KG1 (cell line): Measurements from ENCODE around the gene PTPRD.
"Not testable (repeated sequence)": the region's sequence is repeated elsewhere in the genome, so short reads cannot be mapped to it uniquely, and the experiment has no call there.

Experiments used
- DNase-seq: peaks from one replicate; lab custom pipeline; 2025; lab: John Stamatoyannopoulos, UW

The PTPRD gene

DNA sequence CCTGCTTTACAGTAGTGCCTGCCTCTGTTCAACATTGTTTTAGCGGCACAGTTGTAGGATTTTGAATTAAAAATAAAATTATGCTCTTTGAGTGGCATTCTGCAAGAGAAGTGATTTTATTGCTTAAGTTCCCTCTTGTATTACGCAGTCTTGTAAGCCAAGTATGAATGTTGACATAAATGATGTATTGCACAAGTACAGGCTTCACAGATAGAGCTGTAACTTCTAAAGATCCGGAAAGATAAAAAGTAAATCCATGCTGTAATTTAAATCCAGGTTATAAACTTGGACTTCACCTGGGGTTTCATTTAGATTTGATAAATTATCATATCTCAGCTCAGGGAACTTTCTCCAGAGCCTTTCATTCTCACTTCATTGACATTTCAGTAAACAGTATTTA, 1114.7 kb downstream of the PTPRD start:
- no peak for DNase-seq

DNA sequence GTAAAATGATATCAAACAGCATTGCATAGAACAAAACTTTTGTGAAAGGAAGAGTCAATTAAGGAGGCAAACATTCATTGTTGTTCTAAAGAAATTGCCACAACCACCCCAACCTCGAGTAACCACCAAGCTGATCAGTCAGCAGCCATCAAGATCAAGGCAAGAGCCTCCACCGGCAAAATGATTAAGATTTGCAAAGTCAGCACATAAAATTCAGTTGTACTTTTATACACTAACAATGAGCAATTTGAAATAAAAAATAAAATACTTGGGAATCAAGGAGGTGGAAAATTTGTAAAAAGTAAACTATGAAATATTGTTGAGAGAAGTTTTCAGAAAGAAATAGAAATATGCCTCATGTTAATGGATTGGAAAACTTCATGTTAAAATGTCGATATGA, 1118.5 kb downstream of the PTPRD start:
- DNase-seq, result no peak

DNA sequence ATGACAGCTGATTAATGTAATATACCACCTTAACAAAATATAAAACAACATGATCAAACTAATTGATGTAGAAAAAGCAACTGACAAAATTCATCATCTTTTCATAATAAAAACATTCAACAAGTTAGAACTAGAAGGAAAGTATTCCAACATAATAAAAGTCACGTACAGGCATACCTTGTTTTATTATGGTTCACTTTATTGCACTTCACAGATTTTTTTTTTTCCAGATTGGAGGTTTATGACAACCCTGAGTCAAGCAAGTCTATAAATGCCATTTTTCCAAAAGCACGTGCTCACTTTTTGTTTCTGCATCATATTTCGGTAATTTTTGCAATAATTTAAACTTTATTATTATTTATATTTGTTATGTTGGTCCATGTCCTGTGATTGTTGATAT, 1120.3 kb downstream of the PTPRD start:
- DNase-seq, result no peak

DNA sequence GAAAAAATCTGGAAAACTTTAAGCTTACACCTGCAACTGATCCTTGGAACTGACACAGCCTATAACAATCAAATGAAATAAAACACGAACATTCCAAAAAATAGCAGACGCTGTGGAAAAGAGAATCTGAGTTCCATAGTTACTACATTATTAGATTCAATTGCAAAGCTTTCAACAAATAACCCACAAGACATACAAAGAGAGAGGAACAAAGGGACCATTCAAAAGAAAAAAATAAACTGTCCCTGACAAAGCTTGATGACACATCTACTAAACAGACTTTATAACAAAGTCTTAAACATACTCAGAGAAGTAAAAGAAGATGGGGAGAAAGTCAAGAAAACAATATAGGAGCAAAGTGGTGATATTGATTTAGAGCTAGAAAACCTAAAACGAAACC, 1123.6 kb downstream of the PTPRD start:
- DNase-seq, result no peak

DNA sequence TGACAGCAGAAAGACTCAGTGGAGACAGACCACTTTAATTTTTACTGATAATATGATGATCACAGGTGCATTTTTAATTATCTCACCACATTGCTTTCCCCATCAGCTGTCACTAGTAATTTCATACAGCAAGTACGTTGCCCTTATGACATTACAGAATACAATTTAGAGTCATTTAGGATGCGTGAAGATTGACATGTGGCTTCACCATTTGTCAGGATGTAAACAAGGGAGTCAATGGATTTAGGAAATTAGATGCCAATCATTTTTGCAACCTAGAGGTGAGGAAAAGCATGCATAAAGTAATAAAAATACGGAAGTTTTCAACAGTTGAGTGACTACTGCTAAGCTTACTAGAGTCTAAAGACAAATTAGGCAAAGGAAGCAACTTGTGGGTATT, 1129.6 kb downstream of the PTPRD start:
- DNase-seq, result no peak

DNA sequence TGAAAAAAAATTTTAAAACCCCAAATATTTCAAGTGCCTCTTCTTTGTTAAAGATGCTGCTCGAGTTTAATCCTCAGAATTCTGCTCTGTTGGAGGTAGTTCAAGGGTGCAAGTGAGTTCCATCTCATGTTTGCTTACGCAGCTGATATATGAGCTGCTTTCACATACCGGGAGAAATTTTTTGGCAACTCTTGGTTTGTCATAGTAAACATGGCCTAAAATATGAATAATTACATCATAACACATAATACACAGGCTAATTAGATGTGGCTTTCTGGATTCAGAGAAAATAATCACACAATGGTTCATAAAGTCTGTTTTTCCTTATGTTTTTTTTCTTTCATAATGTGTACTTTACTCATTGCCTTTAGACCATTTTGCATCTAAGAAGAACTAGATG, 1134.1 kb downstream of the PTPRD start:
- DNase-seq, result no peak

DNA sequence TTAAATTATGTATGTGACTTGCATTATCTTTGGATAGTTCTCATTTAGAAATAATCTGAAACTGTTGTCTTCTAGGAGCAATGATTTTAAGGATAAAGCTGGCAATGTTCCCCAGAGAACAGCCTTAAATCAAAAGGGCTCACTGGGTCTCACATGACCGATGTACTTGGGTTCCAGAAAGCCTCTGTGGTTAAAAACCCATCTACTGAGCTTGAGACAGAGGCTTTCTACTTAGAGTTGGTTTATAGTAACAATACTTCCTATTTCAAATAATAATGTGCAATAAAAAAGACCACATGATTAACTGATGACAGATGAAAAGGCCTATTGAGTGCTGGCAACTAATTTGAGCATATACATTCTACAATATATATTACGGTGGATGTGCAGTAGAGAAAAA, 1143.5 kb downstream of the PTPRD start:
- no peak for DNase-seq

DNA sequence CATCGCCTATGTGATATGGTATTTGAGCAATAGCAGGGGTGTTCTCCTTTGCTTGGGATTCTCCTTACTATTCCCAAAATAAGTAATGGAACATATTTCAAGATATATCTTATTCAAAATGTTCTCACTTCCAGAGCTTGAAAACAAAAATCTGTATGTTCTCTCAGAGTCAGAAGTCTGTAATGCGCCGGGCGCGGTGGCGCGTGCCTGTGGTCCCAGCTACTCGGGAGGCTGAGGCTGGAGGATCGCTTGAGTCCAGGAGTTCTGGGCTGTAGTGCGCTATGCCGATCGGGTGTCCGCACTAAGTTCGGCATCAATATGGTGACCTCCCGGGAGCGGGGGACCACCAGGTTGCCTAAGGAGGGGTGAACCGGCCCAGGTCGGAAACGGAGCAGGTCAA, 1170.9 kb downstream of the PTPRD start:
- not testable (repeated sequence) for DNase-seq

DNA sequence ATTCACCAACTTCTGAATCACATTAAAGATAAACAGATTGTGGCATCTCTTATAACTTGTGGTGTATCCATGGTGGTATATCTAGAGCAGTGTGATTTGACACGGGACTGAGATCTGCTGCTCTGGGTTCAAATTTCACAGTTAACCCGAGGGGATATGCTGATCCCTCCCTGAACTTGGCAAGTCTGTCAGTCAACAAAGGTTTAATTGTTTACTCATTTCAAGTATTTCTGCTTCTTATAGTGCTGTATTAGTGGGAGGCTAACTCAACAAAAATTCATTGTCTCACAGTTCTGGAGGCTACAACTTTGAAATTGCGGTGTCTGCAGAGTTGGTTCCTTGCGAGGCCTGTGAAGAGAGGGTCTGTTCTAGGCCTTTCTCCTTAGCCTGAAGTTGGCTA, 1175.2 kb downstream of the PTPRD start:
- no peak for DNase-seq

DNA sequence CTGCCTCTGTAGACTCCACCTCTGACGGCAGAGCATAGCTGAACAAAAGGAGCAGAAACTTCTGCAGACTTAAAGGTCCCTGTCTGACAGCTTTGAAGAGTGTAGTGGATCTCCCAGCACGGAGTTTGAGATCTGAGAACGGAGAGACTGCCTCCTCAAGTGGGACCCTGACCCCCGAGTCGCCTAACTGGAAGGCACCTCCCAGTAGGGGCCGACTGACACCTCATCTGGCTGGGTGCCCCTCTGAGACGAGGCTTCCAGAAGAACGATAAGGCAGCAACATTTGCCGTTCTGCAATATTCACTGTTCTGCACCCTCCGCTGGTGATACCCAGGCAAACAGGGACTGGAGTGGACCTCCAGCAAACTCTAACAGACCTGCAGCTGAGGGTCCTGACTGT, 1186.3 kb downstream of the PTPRD start:
- DNase-seq, result not testable (repeated sequence)

DNA sequence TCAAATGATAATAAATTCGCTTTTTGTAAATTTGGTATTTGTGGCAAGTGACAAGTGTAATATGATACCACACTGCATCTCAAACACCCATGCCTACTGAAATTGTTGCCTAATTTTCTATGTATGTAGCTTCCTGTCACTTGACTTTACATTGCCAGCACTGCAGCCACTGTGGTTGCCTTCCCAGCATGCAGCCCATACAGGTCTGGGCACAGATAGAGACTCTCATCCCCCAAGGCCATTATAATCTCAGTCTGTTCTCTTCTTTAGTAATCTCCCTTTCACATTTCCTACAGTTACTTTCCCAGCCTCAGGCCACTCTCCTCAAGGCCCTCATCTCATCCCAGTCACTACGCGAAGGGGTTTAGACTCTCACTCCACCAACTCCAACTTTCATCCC, 1200.6 kb downstream of the PTPRD start:
- DNase-seq, result no peak

DNA sequence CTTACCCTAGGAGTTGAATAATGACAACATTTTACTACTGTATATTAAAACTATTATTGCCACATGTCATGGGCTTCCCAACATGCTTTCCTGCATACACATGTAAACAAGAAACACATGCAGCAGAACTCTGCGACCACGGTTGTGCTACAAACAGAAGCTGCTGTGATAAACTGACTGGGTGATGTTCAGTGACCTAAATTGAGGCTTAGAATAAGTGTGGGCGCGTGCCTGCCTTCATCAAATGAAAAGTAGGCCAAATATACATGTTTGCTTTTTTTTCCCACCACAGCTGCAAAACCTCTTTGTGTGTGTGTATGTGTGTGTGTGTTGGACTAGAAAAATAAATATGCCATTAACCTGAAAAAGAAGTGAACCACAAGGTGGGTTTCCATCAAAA, 1202.1 kb downstream of the PTPRD start:
- no peak for DNase-seq

DNA sequence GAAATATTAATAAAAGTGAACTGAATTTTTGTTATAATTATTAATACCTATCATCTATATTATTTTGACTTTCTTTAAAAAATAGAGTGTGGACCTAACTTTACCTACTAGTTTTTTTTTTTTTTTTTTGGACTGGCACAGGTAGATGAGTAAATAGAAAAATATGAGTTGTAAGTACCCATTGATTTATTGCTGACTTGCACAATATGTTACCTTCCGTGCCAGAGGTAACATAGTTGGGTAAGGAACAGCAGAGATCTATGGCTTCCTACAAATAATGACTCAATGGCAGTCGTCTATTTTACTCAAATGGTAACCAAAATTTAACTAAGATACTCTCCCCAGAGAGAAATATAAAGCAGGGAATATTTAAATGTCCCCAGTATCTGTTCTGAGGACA, 1212.8 kb downstream of the PTPRD start:
- DNase-seq, result no peak

DNA sequence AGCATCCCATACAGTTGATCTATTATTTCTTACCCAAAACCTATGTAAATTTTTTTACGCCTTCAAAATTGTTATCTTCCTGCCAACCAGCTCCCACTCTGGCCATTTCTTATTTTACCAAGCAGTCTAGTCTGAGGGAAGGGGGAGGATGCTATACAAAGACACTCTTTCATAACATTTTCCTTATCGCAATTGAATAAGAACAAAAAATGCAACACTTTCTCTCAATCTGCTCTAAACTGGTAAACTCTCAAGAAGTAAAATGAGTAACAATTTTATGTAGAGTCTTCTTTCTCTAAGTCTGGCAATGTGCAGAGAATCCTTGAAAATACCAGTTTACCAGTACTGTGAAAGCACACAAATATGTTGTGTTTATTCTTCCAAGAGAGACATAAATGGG, 1216.3 kb downstream of the PTPRD start:
- no peak for DNase-seq

DNA sequence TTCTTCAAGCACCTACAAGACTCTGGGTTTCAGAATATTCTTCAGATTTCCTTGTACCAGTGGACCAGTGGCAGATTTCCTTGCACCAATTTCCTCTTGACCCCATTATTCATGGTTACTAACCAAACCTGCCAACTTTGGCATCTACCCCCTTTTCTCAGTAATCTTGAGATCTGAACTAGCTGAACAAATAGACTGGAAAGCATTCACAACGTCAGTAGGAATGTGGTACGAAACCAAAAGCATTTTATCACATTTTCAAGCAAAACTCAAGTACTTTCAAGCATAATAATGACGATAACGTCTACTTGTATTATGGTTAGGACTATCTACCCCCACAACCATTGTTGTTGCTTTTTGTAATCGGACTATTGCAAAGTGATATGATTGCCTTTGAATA, 1217.3 kb downstream of the PTPRD start:
- DNase-seq, result no peak

DNA sequence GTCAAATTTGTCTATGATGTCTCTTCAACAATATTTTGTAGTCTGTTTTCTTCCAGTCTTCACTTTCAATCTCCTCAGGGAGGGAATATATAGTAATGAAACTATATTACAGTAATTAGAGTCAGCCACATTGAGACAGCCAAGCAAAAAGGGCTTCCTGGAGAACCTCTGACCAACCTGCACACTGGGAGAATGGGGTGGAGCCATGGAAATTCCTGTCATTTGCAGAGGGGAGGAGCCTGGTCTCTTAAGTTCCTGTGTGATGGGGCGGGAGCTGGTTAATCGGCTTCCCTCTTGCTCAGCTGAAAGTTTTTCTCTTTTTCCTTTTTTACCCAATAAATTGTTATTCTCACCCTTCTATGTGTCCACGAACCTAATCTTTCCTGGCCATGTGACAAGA, 1220.0 kb downstream of the PTPRD start:
- DNase-seq, result no peak

DNA sequence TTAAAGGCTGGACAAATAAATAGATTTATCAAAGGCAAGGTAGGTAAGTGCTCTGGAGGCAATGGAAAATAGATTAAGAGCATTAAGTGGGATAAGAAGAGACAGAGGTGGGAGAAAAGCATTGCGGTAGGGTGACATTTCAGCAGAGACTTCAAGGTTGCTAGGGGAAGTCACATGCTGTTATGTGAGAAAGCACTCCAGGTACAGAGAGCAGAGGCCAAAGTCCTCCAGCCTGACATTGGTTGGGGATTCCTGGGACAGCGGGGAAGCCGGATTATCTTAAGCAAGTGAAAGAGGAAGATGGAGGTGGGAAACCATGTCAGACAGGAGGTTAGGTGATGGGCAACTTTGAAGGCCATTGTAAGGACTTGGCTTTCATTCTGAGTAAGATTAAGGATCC, 1222.9 kb downstream of the PTPRD start:
- DNase-seq, result no peak

DNA sequence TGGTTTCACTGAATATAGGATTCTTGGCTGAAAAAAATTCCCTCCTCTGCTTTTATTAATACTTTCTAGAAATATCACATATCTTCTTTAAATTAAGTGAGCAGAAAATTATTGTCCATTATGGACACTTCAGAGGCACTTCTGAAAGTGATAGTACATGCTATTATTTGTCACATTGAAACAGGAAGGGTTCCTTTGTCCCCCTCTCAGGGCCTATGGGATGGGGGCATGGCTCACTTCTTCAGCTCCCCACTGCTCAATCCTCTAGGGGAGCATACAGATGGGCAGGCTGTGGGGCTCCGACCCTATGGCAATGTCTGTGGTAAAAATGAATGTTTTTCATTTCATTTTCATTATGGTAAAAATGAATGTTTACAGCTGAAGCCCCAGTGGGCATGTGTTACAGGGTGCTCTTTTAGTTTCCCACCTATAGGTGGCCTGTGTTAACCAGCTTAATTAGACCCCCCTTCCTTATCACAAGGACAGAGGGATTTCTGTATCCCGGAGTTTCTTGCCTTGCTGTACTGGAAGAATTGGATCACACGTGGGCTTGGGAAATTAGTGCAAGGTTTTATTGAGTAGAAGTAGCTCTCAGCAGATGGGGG, 1225.2 kb downstream of the PTPRD start:
- DNase-seq, result no peak

DNA sequence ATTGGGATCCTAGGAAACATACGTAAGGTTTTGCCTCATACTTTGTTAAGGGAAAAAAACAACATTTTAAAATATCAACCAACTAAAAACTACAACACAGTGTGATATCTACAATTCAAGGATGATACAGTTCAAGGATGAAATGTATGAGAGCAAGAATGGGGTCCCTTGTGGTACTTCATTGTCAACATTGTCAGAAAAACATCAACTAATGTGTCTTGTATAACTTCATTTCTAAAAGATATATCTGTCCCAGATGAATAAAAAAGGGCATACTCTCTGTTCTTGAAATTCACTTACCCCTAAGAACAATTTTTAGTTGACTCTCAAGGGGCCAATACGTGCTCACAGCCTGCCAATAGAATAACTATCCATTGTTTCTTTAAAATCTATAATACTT, 1250.5 kb downstream of the PTPRD start:
- no peak for DNase-seq

DNA sequence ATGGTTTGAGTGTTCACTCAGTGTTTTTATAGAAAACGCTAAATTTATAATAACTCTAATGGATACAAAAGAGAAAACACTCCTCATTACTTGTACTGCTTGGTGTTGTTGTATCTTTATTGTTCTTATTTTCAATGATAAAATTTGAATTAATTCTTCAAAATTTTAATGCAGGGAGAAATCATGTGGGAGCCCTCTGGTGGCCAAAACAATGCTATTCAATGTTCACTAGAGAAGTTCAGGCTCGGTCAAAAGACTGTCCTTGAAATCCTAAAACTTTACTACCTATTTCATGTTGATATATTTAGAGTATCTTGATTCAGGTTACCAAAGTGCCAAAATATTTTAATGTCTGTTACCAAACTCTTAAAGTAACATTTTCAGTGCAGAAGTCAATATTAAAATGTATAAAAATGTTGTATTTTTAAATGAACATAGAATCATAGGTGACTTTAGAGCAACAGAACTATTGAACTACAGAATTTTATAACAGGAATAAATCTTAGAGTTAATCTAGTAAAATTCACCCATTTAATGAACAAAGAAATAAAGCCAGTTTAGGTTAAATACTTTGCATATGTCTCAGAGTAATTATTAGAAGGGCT, 1259.8 kb downstream of the PTPRD start:
- no peak for DNase-seq

DNA sequence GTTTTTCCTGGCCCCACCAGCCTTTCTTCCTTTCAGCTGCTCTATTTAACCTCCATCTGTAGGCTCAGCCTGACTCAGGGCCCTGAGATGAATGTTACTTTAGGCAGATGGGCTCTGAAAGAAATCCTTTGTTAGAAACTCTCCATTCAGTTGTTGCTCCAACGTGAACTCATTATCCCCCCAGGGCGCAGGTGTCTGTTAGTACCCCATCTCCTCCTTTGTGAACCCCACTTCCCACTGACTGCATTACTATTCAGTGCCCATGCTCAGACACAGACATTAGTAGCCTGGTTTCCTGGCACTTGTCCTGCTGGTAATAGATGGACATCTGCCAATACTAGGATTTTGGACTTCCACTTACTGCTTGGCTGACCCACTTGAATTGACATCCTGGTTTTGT, 1271.6 kb downstream of the PTPRD start:
- DNase-seq, result no peak

DNA sequence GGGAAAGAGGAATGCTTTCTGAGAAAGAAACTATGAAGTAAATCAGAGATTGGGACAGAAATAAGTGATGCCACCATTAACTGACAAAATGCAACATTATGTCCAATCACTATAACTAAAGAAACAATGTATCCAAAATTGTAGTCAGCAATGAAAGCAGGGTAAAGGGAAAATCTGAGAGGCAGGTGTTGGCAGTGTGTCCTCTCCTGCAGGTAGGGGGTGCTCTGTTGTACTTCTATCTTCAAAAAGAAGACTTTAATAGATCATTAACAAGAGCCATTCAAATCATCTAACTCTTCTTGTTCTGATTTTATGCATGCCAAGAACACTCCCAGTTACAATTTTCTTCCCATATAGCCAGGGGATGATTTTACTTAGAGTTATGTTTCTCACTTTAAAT, 1275.7 kb downstream of the PTPRD start:
- DNase-seq, result no peak

DNA sequence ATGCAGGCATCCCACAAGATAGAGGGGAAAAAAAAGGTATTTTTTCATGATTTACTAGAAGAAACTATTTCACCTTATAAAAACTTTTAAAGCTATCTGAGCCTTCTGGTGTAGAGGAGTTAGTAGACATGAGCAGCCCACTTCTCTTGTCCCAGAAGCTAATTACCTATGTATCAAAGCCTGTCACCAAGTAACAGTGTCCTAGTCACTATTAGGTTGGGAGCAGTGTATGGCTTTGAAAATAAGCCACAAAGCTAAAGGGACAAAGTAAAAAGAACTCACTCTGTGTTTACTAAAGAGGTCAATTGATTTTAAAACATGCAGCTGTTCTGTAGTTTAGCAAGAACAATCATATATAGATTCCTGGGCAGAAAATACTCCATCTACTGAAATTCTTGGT, 1286.1 kb downstream of the PTPRD start:
- no peak for DNase-seq

DNA sequence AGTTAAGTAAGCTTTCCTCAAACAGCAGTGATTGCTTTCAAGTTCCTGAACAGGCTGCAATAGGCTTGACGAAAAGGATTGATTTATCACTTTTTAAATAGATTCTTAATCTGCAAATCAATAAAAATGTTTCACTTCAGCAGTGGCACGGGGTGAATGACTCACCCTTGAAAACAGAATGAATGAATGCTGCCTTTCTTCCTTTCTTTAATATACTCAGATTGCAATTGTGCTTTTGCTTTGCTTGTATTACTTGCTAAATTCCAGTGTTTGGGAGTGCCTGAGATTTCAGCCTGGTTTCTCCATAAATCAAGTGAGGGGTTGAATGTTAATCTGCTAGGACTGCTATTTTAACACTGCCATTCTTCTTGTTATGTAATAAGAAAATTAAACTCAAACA, 1293.8 kb downstream of the PTPRD start:
- no peak for DNase-seq

DNA sequence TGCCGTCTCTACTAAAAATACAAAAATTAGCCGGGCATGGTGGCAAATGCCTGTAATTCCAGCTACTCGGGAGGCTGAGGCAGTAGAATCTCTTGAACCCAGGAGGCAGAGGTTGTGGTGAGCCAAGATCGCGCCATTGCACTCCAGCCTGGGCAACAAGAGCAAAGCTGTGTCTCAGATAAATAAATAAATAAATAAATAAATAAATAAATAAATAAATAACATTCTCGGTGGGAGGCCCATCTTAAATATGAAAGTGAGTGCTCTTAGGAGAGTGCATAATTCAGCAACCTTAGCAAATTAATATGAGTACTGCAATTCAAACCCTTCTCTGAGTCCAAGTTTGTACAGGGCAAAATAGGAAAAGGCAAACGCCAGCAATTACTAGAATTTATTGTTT, 1302.1 kb downstream of the PTPRD start:
- DNase-seq, result not testable (repeated sequence)
